Astrocyte (in vitro differentiated cells and primary cell): Measurements from ENCODE around the gene TIMP3. TPM values are rescaled to one million over a fixed set of nuclear protein-coding genes. Genes with fewer than 3 reads are reported as not detected.
A peak's percentile ranks its signal among the peaks of the same experiment; 100 is the strongest.

Experiments
- DNase-seq: peaks from one replicate; pipeline ENCODE4 v3.0.0-alpha.2; 2010; ENCODE audit warnings: low read depth
- FAIRE-seq: peaks from 2 replicates; lab custom pipeline; 2011; peaks lifted over from hg19 to GRCh38; lab: Jason Lieb, UNC
- H2AFZ ChIP-seq: 2 replicates; pipeline ENCODE4 v1.6.0; 2012; ENCODE audit warnings: low read depth, low read length, inconsistent platforms
- H3K27ac ChIP-seq: 2 replicates; pipeline ENCODE4 v1.5.1; 2011; ENCODE audit warnings: low read depth, low read length, inconsistent platforms
- H3K27me3 ChIP-seq: 2 replicates; pipeline ENCODE4 v1.6.0; 2011; ENCODE audit warnings: low read length, inconsistent platforms; ENCODE audit not compliant: insufficient read depth
- H3K36me3 ChIP-seq: 2 replicates; pipeline ENCODE4 v1.5.1; 2011; ENCODE audit warnings: low read length, inconsistent platforms; ENCODE audit not compliant: insufficient read depth
- H3K4me1 ChIP-seq: 2 replicates; pipeline ENCODE4 v1.5.1; 2011; ENCODE audit warnings: low read length, inconsistent platforms; ENCODE audit not compliant: insufficient read depth
- H3K4me2 ChIP-seq: 2 replicates; pipeline ENCODE4 v1.6.0; 2012; ENCODE audit warnings: low read length, inconsistent platforms
- H3K4me3 ChIP-seq: 2 replicates; pipeline ENCODE4 v1.5.1; 2011; ENCODE audit warnings: low read depth, mild to moderate bottlenecking, low read length, inconsistent platforms; ENCODE audit not compliant: insufficient read depth
- H3K79me2 ChIP-seq: 2 replicates; pipeline ENCODE4 v1.6.0; 2012; ENCODE audit warnings: mild to moderate bottlenecking, low read length, inconsistent platforms; ENCODE audit not compliant: insufficient read depth
- H3K9ac ChIP-seq: 2 replicates; pipeline ENCODE4 v1.6.0; 2012; ENCODE audit warnings: mild to moderate bottlenecking, low read length, inconsistent platforms
- H3K9me3 ChIP-seq: 2 replicates; pipeline ENCODE4 v1.5.1; 2012; ENCODE audit warnings: low read depth, mild to moderate bottlenecking, low read length, inconsistent platforms; ENCODE audit not compliant: insufficient read depth
- H4K20me1 ChIP-seq: 2 replicates; pipeline ENCODE4 v1.6.0; 2012; ENCODE audit warnings: low read length, inconsistent platforms; ENCODE audit not compliant: insufficient read depth
- H3K27ac Mint-ChIP-seq: one replicate; pipeline ENCODE4 v1.8.0; 2021; ENCODE audit warnings: mild to moderate bottlenecking, mixed read lengths; ENCODE audit not compliant: unreplicated experiment
- H3K27me3 Mint-ChIP-seq: one replicate; pipeline ENCODE4 v1.8.0; 2021; ENCODE audit warnings: low read depth, mixed read lengths; ENCODE audit not compliant: unreplicated experiment
- H3K36me3 Mint-ChIP-seq: one replicate; pipeline ENCODE4 v1.8.0; 2021; ENCODE audit warnings: low read depth, mixed read lengths; ENCODE audit not compliant: unreplicated experiment
- H3K4me1 Mint-ChIP-seq: one replicate; pipeline ENCODE4 v1.8.0; 2021; ENCODE audit warnings: low read depth, mixed read lengths; ENCODE audit not compliant: unreplicated experiment
- H3K4me3 Mint-ChIP-seq: one replicate; pipeline ENCODE4 v1.8.0; 2021; ENCODE audit warnings: mild to moderate bottlenecking, moderate library complexity, mixed read lengths; ENCODE audit not compliant: unreplicated experiment
- H3K9me3 Mint-ChIP-seq: one replicate; pipeline ENCODE4 v1.8.0; 2021; ENCODE audit warnings: mild to moderate bottlenecking, mixed read lengths; ENCODE audit not compliant: unreplicated experiment
- CTCF ChIP-seq: IDR thresholded peaks from 2 replicates; pipeline ENCODE4 v1.5.1; 2011; ENCODE audit warnings: low read depth, mild to moderate bottlenecking, inconsistent platforms, low read length, moderate library complexity; ENCODE audit not compliant: insufficient read depth
- EZH2 ChIP-seq: IDR thresholded peaks from 2 replicates; pipeline ENCODE4 v1.6.1; 2012; ENCODE audit warnings: mild to moderate bottlenecking, low read length, inconsistent platforms; ENCODE audit not compliant: insufficient read depth
- total RNA-seq: library from RNA; stranded (reverse); gene quantifications from 2 replicates; pipeline ENCODE4 v1.2.1, GENCODE V29; 2021

The TIMP3 gene
- total RNA-seq, 1 donor from 2014 or later, result 145 TPM

DNA sequence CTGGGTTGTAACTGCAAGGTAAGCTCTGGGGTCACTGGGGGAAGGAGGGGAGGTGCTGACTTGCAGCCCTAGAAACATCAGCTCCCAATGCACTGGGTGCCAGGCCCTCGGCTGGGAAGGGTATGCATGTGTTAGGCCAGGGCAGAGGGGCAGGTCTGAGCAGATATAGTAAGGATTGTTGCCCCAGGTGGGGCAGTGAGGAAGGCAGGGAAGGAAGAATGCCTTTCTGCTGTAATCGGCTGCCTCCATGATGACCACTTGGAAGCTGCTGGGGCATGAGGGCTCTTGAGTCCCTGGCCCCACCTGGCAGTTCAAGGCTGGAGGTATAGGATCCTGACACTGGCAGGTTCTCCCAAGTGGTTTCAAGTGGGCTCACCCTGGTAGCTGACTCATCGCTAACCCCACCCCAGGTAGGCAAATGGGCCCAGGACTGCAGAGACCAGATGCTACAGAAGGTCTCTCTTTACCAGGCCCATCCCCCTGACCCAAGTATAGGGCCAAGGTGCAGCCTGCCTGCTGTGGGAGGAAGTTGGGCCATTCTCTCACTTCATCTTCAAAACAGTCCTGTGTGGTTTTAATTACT is 56.7 kb downstream of the TIMP3 start:
- DNase-seq, result no peak
- Mint-ChIP-seq H3K27me3 (no peaks in the 10 kb centered on the region), H3K9me3 (no peaks in the 10 kb centered on the region), H3K27ac (no peak overlapping the region), H3K36me3 (peaks cover 29% of the 10 kb centered on the region), H3K4me3 (no peak overlapping the region), H3K4me1 (no peaks in the 10 kb centered on the region)
- H3K9ac ChIP-seq, result no peak overlapping the region
- H2AFZ ChIP-seq, result no peak overlapping the region
- no peaks in the 10 kb centered on the region for H3K79me2 ChIP-seq
- H4K20me1 ChIP-seq, result peaks cover 69% of the 10 kb centered on the region
- H3K27me3 ChIP-seq, result no peaks in the 10 kb centered on the region
- H3K27ac ChIP-seq, result no peak overlapping the region
- H3K4me3 ChIP-seq, result no peak overlapping the region
- no peak for TF ChIP-seq EZH2
- no peak for TF ChIP-seq CTCF
- no peak overlapping the region for H3K4me2 ChIP-seq
- peaks cover 55% of the 10 kb centered on the region for H3K36me3 ChIP-seq
- no peaks in the 10 kb centered on the region for H3K9me3 ChIP-seq
- FAIRE-seq, result no peak
- no peaks in the 10 kb centered on the region for H3K4me1 ChIP-seq

- FAIRE-seq (no peak), DNase-seq (no peak)
- Histone ChIP-seq H3K27me3 (no peaks in the 10 kb centered on the region), H2AFZ (no peak overlapping the region), H3K9ac (no peak overlapping the region), H3K9me3 (no peaks in the 10 kb centered on the region), H3K4me1 (no peaks in the 10 kb centered on the region), H3K36me3 (peaks cover 55% of the 10 kb centered on the region), H3K4me2 (no peak overlapping the region), H3K79me2 (no peaks in the 10 kb centered on the region), H4K20me1 (peaks cover 63% of the 10 kb centered on the region), H3K4me3 (no peak overlapping the region), H3K27ac (no peak overlapping the region)
- Mint-ChIP-seq H3K27me3 (no peaks in the 10 kb centered on the region), H3K9me3 (no peaks in the 10 kb centered on the region), H3K4me1 (no peaks in the 10 kb centered on the region), H3K4me3 (no peak overlapping the region), H3K27ac (no peak overlapping the region), H3K36me3 (peaks cover 28% of the 10 kb centered on the region)
- no peak for TF ChIP-seq EZH2
- TF ChIP-seq CTCF, result no peak
Measured at GRCh38 chr22:32858957-32859356, 57.5 kb downstream of the TIMP3 start.

GRCh38 chr22:32859743-32860142 is 58.2 kb downstream of the TIMP3 start:
- H3K27me3 Mint-ChIP-seq, result no peaks in the 10 kb centered on the region

More at GRCh38 chr22:32859743-32860142, 58.2 kb downstream of the TIMP3 start:
- Mint-ChIP-seq H3K4me1 (no peaks in the 10 kb centered on the region), H3K9me3 (no peaks in the 10 kb centered on the region), H3K4me3 (no peak overlapping the region), H3K36me3 (peaks cover 27% of the 10 kb centered on the region), H3K27ac (peak overlapping the region; percentile 83)
- H3K9me3 ChIP-seq, result no peaks in the 10 kb centered on the region
- DNase-seq (no peak), FAIRE-seq (no peak)
- no peak overlapping the region for H3K9ac ChIP-seq
- H4K20me1 ChIP-seq, result peaks cover 55% of the 10 kb centered on the region
- no peak overlapping the region for H2AFZ ChIP-seq
- H3K36me3 ChIP-seq, result peaks cover 49% of the 10 kb centered on the region
- no peaks in the 10 kb centered on the region for H3K27me3 ChIP-seq
- no peaks in the 10 kb centered on the region for H3K79me2 ChIP-seq
- no peak for TF ChIP-seq CTCF
- no peak for TF ChIP-seq EZH2
- H3K27ac ChIP-seq, result no peak overlapping the region
- no peaks in the 10 kb centered on the region for H3K4me1 ChIP-seq
- H3K4me2 ChIP-seq, result no peak overlapping the region
- H3K4me3 ChIP-seq, result no peak overlapping the region
